Cardiac muscle cell (in vitro differentiated cells and primary cell): ENCODE results near the gene ANAPC2. TPM values are rescaled to one million over a fixed set of nuclear protein-coding genes. Genes with fewer than 3 reads are reported as not detected.

Source experiments
- DNase-seq, 2 donors: peaks; one replicate each; pipeline versions ENCODE4 v3.0.0 to v3.0.0-alpha.2; 2010 to 2017; ENCODE audit warnings: low read depth in 1 of 2, low spot score in 1 of 2
- H3K27ac ChIP-seq: fragments of 200-600 bp; sonication (generic); 2 replicates; pipeline ENCODE4 v1.5.1; 2016
- H3K27me3 ChIP-seq: fragments of 200-600 bp; sonication (generic); 2 replicates; pipeline ENCODE4 v1.6.0; 2016; ENCODE audit warnings: control low read depth
- H3K36me3 ChIP-seq: fragments of 200-600 bp; sonication (generic); 2 replicates; pipeline ENCODE4 v1.5.1; 2016; ENCODE audit warnings: control low read depth
- H3K4me1 ChIP-seq: fragments of 200-600 bp; sonication (generic); 2 replicates; pipeline ENCODE4 v1.8.1; 2017; ENCODE audit warnings: low read depth, mild to moderate bottlenecking, mixed run types
- H3K4me3 ChIP-seq: fragments of 200-600 bp; sonication (generic); 2 replicates; pipeline ENCODE4 v1.5.1; 2016; ENCODE audit warnings: mild to moderate bottlenecking
- H3K9me3 ChIP-seq: fragments of 200-600 bp; sonication (generic); 2 replicates; pipeline ENCODE4 v1.5.1; 2017; ENCODE audit warnings: low read depth, mild to moderate bottlenecking, control low read depth
- CTCF ChIP-seq: IDR thresholded peaks from 2 replicates; pipeline ENCODE4 v1.5.1; 2012; ENCODE audit warnings: low read depth, mild to moderate bottlenecking, low read length
- polyA plus RNA-seq: library from polyadenylated mRNA; unstranded; fragments of >200 nt; fragmentation: Nextera tagmentation; extraction: Ambion mirVana; gene quantifications from 2 replicates; pipeline ENCODE4 v1.2.1, GENCODE V29; 2016
- total RNA-seq: library from RNA; depleted of rRNA; stranded (reverse); fragments of >200 nt; gene quantifications from 2 replicates; pipeline ENCODE4 v1.2.3, GENCODE V29; 2016

ANAPC2 gene
- total and polyA plus RNA-seq, 2 experiments from 2014 or later: 15.5 to 42.8 TPM

DNA sequence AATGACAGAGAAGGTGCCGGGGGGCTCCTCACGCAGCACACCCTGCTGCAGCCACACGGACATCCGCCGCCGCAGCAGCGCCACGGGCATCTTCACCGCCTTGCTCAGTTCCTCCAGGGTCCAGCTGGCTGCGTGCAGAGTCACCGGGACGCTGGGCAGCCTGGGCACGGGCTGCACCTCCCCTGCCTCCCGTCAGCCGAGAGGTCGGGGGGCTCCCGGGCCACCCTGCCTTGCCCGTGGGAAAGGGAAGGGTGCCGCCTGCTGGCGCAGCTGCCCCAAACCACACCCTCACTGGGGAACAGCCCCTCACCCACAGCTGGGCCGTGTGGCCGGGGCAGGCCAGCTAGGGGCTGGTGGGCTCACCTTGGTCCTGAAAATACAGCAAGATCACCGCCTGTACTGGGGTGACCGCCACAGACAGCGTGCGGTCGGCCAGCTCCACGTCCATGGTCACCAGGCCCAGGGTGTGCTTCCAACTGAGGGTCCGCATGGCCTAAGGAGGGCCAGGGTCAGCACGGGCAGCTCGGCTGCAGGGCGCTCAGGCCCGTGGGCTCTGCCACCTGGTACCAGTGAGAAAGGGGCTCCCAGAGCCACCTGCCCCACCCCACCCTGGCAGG, 12.9 kb downstream of the ANAPC2 start:
- H3K27ac ChIP-seq: no peak overlapping the region
- TF ChIP-seq CTCF: peak; percentile 4
- DNase-seq: no peak
- peaks cover 57% of the 10 kb centered on the region for H3K27me3 ChIP-seq
- peaks cover 5% of the 10 kb centered on the region for H3K36me3 ChIP-seq
- no peaks in the 10 kb centered on the region for H3K4me1 ChIP-seq
- no peaks in the 10 kb centered on the region for H3K9me3 ChIP-seq
- H3K4me3 ChIP-seq: no peak overlapping the region

- H3K27me3 ChIP-seq: peaks cover 63% of the 10 kb centered on the region
- H3K36me3 ChIP-seq: peaks cover 2% of the 10 kb centered on the region
- H3K4me1 ChIP-seq: no peaks in the 10 kb centered on the region
- DNase-seq: no peak
- H3K9me3 ChIP-seq: no peaks in the 10 kb centered on the region
- no peak overlapping the region for H3K27ac ChIP-seq
- TF ChIP-seq CTCF: no peak
- no peak overlapping the region for H3K4me3 ChIP-seq
These were observed 13.6 kb downstream of the ANAPC2 start for GRCh38 chr9:137174722-137175293.

DNA sequence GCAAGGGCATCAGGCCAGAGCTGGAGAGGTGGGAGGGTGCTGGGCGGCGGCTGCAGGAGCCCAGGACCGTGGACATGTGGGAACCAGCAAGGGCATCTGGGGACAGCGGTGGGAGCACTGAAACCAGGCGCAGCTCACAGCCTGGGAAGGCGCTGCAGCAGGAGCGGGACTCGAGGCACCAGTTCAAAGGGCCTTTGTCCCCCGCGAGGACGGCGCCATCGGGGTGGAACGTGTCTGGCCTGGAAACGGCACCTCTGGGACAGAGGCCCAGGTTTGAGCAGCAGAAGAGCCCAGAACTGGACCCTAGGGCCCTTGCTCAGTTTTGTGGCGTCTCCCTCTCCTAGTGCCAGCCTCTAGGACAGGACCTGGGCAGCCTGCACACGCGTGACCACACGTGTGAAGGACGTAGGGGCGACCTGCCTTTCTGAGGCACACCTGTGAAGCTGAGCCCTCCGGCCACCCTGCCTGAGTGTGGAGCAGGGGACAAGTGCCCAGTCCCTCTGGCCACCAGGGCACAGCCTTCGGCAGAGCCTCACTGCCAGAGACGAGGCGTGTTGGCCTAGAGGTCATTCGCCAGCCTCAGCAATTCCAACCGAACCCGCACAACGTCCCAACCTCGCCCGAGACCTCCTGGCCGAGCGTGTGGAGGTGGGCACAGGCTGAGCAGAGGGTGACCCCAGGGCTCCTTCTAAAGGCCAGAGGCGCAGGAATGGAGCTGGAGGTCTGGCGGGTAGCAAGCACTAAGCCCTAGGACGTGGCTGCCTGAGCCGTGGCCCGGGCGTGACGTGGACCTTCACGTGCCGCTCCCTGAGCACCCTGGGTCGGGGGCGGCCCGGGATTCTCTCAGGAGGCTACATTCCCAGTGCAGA, 14.3 kb downstream of the ANAPC2 start:
- DNase-seq: no peak
- H3K27me3 ChIP-seq: peaks cover 71% of the 10 kb centered on the region
- no peak for TF ChIP-seq CTCF

DNA sequence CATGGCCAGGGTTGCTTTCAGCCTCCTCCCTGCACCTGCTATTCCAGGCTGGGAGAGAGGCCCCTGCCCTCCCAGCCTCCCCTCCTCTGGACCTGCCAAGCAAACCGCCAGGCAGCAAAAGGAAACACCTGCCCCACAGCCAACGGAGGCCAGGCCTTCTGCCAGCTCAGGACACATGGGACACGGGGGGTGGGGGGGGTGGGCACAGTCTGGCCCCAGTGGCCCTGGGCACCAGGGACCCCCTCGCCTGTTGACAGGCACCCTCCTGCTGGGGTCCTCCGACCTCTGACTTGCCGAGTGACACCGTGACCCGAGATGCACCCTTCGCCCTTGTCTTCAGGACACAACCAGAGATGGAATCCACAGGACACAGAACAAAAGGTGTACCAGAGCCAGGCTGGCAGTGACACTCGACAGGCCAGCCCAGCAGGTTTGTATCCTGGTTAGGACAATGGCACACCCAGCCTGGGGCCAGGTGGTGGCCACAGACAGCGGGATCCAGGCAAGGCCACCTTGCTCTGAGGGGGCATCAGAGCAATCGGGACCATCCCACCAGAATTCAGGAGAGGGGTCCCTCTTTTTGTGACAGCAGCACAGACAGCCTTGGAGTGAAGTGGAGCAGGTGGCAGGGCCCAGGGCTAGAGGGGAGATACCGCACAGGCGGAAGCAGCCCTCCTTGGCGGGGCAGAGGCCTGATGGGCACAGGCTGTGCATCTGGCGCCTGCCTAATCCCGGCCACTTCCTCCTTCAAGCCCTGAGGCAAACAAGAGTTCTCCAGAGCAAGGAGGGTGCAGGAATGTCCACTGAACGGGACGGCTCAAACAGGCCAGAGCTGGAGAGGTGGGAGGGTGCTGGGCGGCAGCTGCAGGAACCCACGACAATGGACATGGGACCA, 15.2 kb downstream of the ANAPC2 start:
- TF ChIP-seq CTCF: no peak
- Histone ChIP-seq H3K4me3 (no peak overlapping the region), H3K4me1 (peaks cover 3% of the 10 kb centered on the region), H3K27ac (no peak overlapping the region), H3K9me3 (no peaks in the 10 kb centered on the region), H3K27me3 (peaks cover 80% of the 10 kb centered on the region), H3K36me3 (no peaks in the 10 kb centered on the region)
- DNase-seq: no peak

More for the DNA sequence above, 14.3 kb downstream of the ANAPC2 start:
- Histone ChIP-seq H3K27ac (no peak overlapping the region), H3K9me3 (no peaks in the 10 kb centered on the region), H3K4me1 (no peaks in the 10 kb centered on the region), H3K36me3 (no peaks in the 10 kb centered on the region), H3K4me3 (no peak overlapping the region)
